SK-N-SH treated with all-trans-retinoic acid at 6 μM for 48 hours (cell line): ENCODE measurements around the gene TEAD4.
A peak's percentile ranks its signal among the peaks of the same experiment; 100 is the strongest.

Experiments used
- ATAC-seq: fragments of 200-7000 bp; cut with Tn5 transposase; 3 replicates; pipeline ENCODE4 v1.9.1; 2020; ENCODE audit warnings: mild to moderate bottlenecking, moderate library complexity
- ARNTL ChIP-seq: fragments of 450-650 bp; formaldehyde crosslinking; IDR thresholded peaks from 2 replicates; pipeline ENCODE4 v1.5.0; 2020; ENCODE audit warnings: low read depth, mild to moderate bottlenecking, moderate library complexity, borderline replicate concordance
- BACH2 ChIP-seq: fragments of 250-450 bp; sonication (Bioruptor Pico); IDR thresholded peaks from 2 replicates; pipeline ENCODE4 v1.9.0; 2021; ENCODE audit warnings: mild to moderate bottlenecking, borderline replicate concordance
- CREB5 ChIP-seq: fragments of 250-450 bp; sonication (Bioruptor Pico); IDR thresholded peaks from 2 replicates; pipeline ENCODE4 v1.5.1; 2020; ENCODE audit warnings: low read depth, mild to moderate bottlenecking, moderate library complexity
- CSDC2 ChIP-seq: fragments of 250-450 bp; sonication (Bioruptor Pico); IDR thresholded peaks from 2 replicates; pipeline ENCODE4 v1.5.0; 2020; ENCODE audit warnings: mild to moderate bottlenecking, moderate library complexity
- ESRRG ChIP-seq: fragments of 250-450 bp; sonication (Bioruptor Pico); IDR thresholded peaks from 2 replicates; pipeline ENCODE4 v1.6.1; 2021; ENCODE audit warnings: mild to moderate bottlenecking
- GLIS3 ChIP-seq: fragments of 250-450 bp; sonication (Bioruptor Pico); IDR thresholded peaks from 2 replicates; pipeline ENCODE4 v1.5.0; 2020; ENCODE audit warnings: mild to moderate bottlenecking, moderate library complexity
- ISL1 ChIP-seq: fragments of 250-450 bp; sonication (Bioruptor Pico); IDR thresholded peaks from 2 replicates; pipeline ENCODE4 v2.1.2; 2022; ENCODE audit warnings: mild to moderate bottlenecking, moderate library complexity
- OSR1 ChIP-seq: fragments of 250-450 bp; sonication (Bioruptor Pico); IDR thresholded peaks from 2 replicates; pipeline ENCODE4 v1.8.0; 2022; ENCODE audit warnings: moderate library complexity, mild to moderate bottlenecking, inconsistent platforms
- PATZ1 ChIP-seq: fragments of 250-450 bp; sonication (Bioruptor Pico); IDR thresholded peaks from 2 replicates; pipeline ENCODE4 v1.8.0; 2020; ENCODE audit warnings: mild to moderate bottlenecking, moderate library complexity, borderline replicate concordance
- POU6F1 ChIP-seq: fragments of 250-450 bp; sonication (Bioruptor Pico); IDR thresholded peaks from 2 replicates; pipeline ENCODE4 v1.8.0; 2021; ENCODE audit warnings: low read depth, mild to moderate bottlenecking, moderate library complexity, borderline replicate concordance
- PPARA ChIP-seq: fragments of 250-450 bp; sonication (Bioruptor Pico); IDR thresholded peaks from 2 replicates; pipeline ENCODE4 v1.5.0; 2020; ENCODE audit warnings: mild to moderate bottlenecking, borderline replicate concordance
- RARB ChIP-seq: fragments of 250-450 bp; sonication (Bioruptor Pico); IDR thresholded peaks from 2 replicates; pipeline ENCODE4 v1.8.0; 2021; ENCODE audit warnings: mild to moderate bottlenecking, moderate library complexity
- SNAI2 ChIP-seq: fragments of 250-450 bp; sonication (Bioruptor Pico); IDR thresholded peaks from 2 replicates; pipeline ENCODE4 v1.5.0; 2020; ENCODE audit warnings: mild to moderate bottlenecking, moderate library complexity
- TOX ChIP-seq: fragments of 250-450 bp; sonication (Bioruptor Pico); IDR thresholded peaks from 2 replicates; pipeline ENCODE4 v1.8.0; 2021; ENCODE audit warnings: mild to moderate bottlenecking, moderate library complexity, borderline replicate concordance
- TSHZ2 ChIP-seq: fragments of 250-450 bp; sonication (Bioruptor Pico); IDR thresholded peaks from 2 replicates; pipeline ENCODE4 v1.5.0; 2020; ENCODE audit warnings: mild to moderate bottlenecking, moderate library complexity
- ZC3H10 ChIP-seq: fragments of 250-450 bp; sonication (Bioruptor Pico); IDR thresholded peaks from 2 replicates; pipeline ENCODE4 v1.5.1; 2021; ENCODE audit warnings: mild to moderate bottlenecking, moderate library complexity
- ZFP3 ChIP-seq: fragments of 250-450 bp; sonication (Bioruptor Pico); IDR thresholded peaks from 2 replicates; pipeline ENCODE4 v1.5.0; 2020; ENCODE audit warnings: mild to moderate bottlenecking, moderate library complexity
- ZFP30 ChIP-seq: fragments of 450-650 bp; formaldehyde crosslinking; IDR thresholded peaks from 2 replicates; pipeline ENCODE4 v1.5.0; 2022; ENCODE audit warnings: mild to moderate bottlenecking, moderate library complexity
- ZNF70 ChIP-seq: fragments of 450-650 bp; formaldehyde crosslinking; IDR thresholded peaks from 2 replicates; pipeline ENCODE4 v1.5.0; 2020; ENCODE audit warnings: mild to moderate bottlenecking, moderate library complexity
- TF ChIP-seq, protein P1 (sequence below): fragments of 250-450 bp; sonication (Bioruptor Pico); IDR thresholded peaks from 2 replicates; pipeline ENCODE4 v1.5.1; 2021; ENCODE audit warnings: mild to moderate bottlenecking, moderate library complexity

The TEAD4 gene

GRCh38 chr12:2973566-2973965 is 14.4 kb downstream of the TEAD4 start:
- ATAC-seq = no peak
- TF ChIP-seq ESRRG (CRISPR knock-in tag) = no peak
- TF ChIP-seq BACH2 (CRISPR knock-in tag) = no peak
- no peak for TF ChIP-seq ZFP3
- TF ChIP-seq ZFP30 (CRISPR knock-in tag) = no peak

DNA sequence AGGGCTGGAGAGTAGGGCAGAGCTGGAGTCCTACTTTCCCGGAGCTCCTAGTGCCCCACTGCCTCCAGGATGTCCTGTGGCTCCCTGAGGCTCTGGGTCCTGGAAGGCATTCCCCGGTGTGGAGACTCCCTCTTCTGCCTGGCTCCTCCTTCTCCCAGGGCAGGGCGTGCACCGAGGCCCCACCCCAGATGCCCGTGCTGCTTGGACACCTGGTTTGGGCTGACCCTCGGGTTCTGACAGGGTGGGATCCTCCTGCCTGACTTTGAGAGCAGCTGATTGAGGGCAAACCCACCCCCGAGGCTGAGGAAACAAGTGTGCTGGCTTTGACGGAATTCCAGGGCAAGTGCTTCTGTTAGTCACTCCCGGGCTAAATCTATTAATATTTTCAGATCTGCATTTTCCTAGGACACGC is 15.4 kb downstream of the TEAD4 start:
- ATAC-seq = peak; percentile 66
- TF ChIP-seq, protein P1, sequence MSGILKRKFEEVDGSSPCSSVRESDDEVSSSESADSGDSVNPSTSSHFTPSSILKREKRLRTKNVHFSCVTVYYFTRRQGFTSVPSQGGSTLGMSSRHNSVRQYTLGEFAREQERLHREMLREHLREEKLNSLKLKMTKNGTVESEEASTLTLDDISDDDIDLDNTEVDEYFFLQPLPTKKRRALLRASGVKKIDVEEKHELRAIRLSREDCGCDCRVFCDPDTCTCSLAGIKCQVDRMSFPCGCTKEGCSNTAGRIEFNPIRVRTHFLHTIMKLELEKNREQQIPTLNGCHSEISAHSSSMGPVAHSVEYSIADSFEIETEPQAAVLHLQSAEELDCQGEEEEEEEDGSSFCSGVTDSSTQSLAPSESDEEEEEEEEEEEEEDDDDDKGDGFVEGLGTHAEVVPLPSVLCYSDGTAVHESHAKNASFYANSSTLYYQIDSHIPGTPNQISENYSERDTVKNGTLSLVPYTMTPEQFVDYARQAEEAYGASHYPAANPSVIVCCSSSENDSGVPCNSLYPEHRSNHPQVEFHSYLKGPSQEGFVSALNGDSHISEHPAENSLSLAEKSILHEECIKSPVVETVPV (CRISPR knock-in tag) = no peak
- TF ChIP-seq ESRRG (CRISPR knock-in tag) (no peak), BACH2 (CRISPR knock-in tag) (no peak), GLIS3 (CRISPR knock-in tag) (no peak), ISL1 (CRISPR knock-in tag) (no peak), ARNTL (no peak), SNAI2 (no peak), CSDC2 (CRISPR knock-in tag) (no peak), PPARA (CRISPR knock-in tag) (no peak), TOX (CRISPR knock-in tag) (no peak), TSHZ2 (CRISPR knock-in tag) (no peak), ZC3H10 (CRISPR knock-in tag) (no peak), CREB5 (CRISPR knock-in tag) (no peak)

- ATAC-seq = peak; percentile 51; the same call in 2 of the 3 replicates
- no peak for TF ChIP-seq GLIS3 (CRISPR knock-in tag)
- no peak for TF ChIP-seq PATZ1
- no peak for TF ChIP-seq ZFP3
- no peak for TF ChIP-seq TSHZ2 (CRISPR knock-in tag)
- TF ChIP-seq ESRRG (CRISPR knock-in tag) = no peak
- TF ChIP-seq ZFP30 (CRISPR knock-in tag) = no peak
- TF ChIP-seq ZNF70 (CRISPR knock-in tag) = no peak
- TF ChIP-seq CREB5 (CRISPR knock-in tag) = no peak
- no peak for TF ChIP-seq RARB
- no peak for TF ChIP-seq TOX (CRISPR knock-in tag)
- no peak for TF ChIP-seq POU6F1 (CRISPR knock-in tag)
- TF ChIP-seq OSR1 (CRISPR knock-in tag) = no peak
Measured at GRCh38 chr12:2976581-2976996, 17.4 kb downstream of the TEAD4 start.
